GM12878 (cell line): ENCODE results near the gene TH.

Source experiments
- CBFB ChIP-seq: IDR thresholded peaks from 2 replicates; pipeline ENCODE4 v1.6.1; 2016; ENCODE audit warnings: antibody characterized with exemption, low read depth
- STAT3 ChIP-seq: IDR thresholded peaks from 2 replicates; pipeline ENCODE4 v1.6.1; 2011; ENCODE audit warnings: low read depth, low read length, improper control_type of control experiment

GRCh38 chr11:2182692-2183474 is 11.3 kb upstream of the TH start:
- TF ChIP-seq STAT3: no peak
- no peak for TF ChIP-seq CBFB
